Stimulated activated CD4-positive, alpha-beta T cell treated with anti-CD3 and anti-CD28 coated beads, Interleukin-4, amount 100 ng/mL, for 4 hours (primary cell): Measurements from ENCODE around the gene TMEM89.

Experiments used
- DNase-seq, 2 experiments: peaks; one replicate each; pipeline ENCODE4 v3.0.0-alpha.2; 2020

The TMEM89 gene

DNA sequence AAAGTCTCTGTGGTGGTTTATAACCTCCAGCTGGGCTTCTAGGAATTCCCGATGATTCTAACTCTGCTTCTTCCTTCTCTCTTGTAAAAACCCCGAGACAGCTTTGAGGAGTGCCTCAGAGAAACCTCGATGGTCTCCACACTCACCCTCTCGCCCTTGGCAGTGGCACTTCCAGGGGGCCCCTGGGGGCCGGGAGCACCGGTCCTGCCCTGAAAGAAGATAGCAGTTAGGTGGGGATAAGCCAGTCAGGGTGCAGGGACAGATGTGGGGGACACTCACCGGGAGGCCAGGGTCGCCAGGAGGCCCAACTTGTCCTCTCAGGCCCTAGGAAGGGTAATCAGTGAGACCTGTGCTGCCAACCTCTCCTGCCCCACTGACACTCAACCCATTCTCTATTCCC, 36.2 kb downstream of the TMEM89 start:
- DNase-seq, result no peak

DNA sequence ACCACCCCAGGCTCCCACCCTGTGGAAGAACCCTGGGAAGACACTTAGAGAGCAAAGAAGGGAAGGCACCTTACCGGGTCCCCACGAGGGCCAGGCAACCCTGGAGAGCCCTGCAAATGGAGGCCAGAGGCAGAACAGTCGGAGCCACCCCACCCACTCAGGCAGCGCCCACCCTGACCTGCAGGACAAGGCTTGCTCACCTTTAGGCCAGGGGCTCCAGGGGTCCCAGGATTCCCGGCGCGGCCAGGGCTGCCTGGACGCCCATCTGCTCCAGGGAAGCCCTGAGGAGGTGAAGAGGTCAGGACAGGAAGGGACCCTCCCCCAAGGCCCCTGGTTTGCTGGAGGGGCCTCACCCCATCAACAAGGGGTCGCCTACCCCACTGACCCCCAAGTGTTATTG, 36.7 kb downstream of the TMEM89 start:
- DNase-seq, result no peak

DNA sequence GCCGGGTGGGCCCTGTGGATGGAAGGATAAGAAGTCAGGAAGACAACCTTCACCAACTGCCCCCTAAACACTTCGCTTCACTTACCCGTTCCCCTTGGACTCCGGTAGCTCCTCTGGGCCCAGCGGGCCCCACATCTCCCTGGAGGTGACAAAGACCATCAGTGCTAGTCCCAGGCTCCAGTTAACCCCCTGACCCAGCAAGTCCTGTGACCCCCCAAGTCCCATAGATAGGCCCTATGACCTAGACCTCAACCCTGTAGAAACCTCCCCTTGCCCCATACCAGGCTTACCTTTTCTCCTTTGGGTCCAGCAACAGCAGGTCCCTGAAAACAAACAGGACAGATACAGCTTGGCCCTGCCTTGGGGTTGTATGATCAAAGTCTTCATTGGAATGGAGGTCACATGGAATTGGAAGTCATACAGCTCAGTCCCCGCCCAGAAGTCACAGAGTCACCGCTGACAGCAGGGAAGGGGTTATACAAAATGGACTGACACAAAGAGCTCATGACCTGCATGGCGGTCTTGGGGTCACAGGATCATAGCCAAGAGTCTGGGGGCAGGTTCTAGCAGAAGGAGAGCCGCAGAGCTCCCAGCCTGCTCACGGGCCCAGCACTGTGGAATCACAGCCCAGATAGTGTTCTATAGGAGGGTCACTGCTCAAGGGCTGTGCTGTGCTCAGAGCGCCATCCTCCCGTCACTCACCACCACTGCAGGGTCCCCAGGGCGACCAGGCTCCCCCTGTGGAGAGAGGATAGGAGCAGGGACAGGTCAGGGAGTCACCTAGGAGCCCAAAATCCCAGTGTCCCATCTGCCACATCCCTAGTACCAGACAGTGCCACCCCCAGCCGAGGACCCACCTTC, 39.7 kb downstream of the TMEM89 start:
- no peak for DNase-seq

DNA sequence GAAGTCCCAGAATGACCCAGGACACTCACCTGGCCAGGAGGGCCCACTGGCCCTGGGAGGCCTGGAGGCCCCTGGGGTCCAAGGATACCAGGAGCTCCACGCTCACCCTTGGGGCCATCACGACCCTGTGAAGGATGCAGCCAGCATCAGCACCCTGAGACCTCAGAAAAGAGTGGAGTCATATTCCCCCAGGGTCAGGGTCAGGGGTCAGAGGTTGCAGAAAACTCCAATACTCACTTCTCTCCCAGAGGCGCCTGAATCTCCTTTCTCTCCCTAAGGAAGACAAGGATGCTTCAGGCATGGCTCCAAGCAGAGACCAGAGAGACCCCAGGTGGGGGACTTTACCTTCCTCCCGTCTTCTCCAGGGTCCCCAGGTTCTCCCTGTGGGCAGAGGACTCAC, 44.9 kb downstream of the TMEM89 start:
- DNase-seq, result no peak

DNA sequence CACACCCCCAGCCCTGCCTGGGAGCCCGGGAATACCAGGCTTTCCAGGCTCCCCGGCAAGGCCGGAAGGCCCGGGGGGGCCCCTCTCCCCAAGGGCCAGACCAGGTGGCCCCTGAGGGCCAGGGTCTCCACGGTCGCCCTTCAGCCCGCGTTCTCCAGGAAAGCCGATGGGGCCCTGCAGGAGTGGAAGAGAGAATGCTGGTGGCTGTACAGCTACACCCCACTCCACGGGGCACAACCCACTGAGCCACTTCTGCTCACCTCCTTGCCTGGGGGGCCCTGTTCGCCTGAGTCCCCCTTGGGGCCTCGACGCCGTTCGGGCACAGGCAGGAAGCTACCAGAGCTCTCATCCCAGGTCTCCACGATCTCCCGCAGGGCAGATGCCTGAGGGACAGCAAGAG, 46.2 kb downstream of the TMEM89 start:
- no peak for DNase-seq

DNA sequence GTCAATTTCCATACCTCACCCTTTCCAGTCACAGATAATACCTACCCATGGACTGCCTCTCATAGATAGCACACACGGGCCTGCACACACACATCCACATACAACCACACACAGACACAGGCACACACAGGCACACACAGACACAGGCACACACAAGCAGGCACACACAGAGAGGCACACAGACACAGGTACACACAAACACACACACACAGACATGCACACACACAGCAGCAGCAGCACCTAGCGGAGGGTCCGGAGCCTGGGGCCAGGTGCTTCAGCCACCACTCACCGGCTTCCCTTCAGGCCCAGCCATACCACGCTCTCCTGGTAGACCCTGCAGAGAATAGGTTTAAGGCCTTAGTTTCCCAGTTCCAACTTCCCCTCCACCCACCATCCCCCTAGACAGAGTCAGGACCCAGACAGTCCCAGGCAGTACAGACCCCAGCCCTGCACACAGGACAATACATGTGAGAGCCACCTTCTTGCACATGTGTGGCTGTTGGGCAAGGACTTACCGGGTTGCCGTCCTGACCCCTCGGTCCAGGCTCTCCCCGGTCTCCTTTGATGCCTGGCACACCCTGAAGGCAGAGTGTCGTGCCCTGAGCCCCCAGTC, 47.5 kb downstream of the TMEM89 start:
- DNase-seq, result no peak

DNA sequence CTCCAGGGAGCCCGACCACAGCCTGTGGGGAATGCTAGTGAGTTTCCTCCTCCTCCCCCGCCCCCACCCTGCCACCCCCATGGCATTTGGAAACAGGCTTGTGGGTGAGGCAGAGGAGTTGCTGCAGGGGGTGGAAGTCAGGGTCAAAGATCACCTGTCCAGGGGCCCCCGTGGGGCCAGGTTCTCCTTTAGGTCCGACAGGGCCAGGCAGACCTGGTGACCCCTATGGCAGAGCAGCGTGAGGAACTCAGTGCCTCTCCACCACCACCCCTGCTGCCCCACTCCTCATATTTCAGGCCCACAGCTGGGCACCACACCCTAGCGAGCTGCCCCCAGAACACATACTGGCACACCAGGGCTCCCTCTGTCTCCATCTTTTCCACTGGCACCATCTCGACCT, 49.1 kb downstream of the TMEM89 start:
- DNase-seq, result no peak

DNA sequence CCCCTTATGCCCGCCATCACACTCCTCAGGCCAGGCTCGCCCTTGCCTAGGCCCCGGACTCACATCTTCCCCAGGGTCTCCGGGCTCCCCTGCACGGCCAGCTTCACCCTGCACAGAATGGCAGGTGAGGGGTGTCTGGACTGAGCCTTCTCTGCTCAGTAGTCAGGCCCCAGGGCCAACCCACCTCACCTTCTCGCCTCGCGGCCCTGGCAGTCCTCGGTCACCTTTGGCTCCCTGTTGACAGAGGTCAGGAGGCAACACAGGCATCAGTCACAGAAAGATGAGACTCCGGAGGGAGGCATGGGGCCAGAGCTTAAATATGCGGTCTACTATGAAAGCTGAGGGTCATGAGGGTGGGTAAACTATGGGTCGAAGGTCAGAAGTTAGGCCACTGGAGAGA, 49.6 kb downstream of the TMEM89 start:
- no peak for DNase-seq
